ENCODE measurements around the gene TIAM1.

The TIAM1 gene, protein sequence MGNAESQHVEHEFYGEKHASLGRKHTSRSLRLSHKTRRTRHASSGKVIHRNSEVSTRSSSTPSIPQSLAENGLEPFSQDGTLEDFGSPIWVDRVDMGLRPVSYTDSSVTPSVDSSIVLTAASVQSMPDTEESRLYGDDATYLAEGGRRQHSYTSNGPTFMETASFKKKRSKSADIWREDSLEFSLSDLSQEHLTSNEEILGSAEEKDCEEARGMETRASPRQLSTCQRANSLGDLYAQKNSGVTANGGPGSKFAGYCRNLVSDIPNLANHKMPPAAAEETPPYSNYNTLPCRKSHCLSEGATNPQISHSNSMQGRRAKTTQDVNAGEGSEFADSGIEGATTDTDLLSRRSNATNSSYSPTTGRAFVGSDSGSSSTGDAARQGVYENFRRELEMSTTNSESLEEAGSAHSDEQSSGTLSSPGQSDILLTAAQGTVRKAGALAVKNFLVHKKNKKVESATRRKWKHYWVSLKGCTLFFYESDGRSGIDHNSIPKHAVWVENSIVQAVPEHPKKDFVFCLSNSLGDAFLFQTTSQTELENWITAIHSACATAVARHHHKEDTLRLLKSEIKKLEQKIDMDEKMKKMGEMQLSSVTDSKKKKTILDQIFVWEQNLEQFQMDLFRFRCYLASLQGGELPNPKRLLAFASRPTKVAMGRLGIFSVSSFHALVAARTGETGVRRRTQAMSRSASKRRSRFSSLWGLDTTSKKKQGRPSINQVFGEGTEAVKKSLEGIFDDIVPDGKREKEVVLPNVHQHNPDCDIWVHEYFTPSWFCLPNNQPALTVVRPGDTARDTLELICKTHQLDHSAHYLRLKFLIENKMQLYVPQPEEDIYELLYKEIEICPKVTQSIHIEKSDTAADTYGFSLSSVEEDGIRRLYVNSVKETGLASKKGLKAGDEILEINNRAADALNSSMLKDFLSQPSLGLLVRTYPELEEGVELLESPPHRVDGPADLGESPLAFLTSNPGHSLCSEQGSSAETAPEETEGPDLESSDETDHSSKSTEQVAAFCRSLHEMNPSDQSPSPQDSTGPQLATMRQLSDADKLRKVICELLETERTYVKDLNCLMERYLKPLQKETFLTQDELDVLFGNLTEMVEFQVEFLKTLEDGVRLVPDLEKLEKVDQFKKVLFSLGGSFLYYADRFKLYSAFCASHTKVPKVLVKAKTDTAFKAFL (N-terminal part only)
- total RNA-seq = 123 to 132 reads per million in 2 donors

DNA sequence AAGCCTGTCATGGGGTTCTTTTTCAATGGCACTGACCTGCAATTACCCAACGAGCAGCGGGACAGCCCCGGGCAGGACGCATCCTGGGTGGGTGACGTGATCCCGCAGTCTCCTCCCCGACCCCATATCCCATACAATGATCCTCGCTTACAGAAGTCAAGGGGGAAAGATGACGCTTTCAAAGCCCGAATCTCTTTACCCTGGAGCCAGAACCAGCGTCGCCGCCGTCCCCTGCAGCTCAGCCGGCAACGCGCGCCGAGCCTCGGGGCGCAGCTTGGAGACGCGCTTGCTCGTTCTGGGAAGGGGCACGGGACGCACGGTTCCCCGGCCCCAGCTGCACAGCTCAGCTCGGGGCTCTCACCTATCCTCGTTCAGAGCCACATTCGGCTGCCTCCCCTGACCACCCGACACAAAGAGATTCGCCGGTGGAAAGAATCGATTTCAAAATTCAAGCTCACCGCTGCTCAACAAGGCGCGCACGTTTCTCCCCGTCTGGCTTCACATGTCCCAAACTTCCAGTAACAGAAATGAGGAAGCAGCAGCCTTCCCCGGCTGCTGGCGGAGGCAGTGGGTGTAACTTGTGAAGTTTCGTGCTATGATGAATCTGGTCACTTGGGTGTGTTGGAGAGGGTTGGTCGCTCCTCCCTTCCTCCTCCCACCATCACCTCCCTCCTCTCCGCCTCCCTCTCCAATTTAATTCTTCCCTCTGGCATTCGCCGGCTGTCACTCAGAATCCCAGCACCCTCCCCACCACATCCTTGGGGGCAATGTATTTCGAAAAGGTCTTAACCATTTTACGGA, at the start of gene TIAM1:
Gene TIAM1 (minus strand): TSS at position 582 of the 801 bp plus-strand sequence. CDS start 77,289 bp downstream, outside the sequence.
- DNase-seq = no peak

DNA sequence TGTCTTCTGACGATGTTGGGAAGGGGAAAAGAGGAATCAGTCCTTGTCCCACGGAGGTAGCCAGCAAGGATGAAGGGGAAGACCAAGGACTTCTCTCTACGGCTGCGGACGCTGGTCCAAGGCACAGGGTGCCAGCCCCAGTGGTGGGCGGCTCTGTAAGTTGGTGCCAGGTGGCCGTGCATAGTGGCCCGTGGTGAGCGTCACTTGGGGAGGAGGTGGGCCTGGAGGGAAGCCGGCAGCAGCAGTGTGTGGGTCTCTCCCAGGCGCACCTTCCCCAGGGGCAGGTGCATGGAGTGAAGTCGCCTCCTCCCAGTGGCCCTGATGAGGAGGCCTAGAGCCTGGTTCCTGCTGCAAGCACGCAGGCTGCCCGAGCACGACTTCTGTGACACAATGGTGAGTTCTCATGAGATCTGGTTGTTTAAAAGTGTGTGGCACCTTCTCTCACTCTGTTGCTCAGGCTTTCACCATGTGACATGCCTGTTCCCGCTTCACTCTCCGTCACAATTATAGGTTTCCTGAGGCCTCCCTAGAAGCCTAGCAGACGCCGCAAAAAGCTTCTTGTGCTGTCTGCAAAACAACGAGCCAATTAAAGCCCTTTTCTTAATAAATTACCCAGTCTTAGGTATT, 43.6 kb upstream of the TIAM1 start:
- no peak for DNase-seq

DNA sequence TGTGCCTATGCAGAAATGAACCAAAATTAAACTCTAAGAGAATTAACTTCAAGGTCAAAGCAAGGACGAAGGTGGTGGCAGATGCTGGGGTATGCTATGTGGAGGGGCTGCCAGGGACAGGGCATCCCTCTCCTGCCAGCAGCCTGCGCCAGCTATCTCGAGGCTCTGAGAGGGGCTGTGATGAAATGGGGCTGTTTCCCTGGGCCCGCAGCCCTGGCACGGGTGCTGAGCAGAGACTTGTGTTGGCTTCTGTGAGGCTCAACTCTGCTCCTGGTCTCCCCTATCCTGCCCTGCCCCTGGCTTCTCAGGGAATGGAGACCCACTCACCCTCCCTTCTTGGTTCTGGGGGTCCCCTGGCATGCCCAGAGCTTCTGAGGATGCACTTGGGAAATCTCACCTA, 41.9 kb upstream of the TIAM1 start:
- no peak for DNase-seq

DNA sequence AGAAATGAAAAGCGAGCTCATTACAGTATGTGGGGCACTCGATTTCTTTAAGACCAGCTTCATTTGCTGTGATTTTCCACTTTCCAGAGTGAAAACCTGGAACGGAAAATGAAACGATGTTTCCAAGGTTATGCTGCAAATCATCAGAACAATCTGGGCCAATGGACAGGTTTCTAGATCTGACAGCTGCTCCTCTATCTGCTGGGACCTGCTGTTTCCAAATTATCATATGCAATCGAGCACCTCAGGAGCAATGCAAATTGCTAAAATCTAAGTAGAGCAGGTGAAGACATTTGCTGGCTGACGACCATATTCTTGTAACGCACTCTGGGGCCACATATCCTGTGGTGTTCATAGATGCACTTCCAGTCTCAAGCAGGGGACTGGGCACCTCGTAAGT, 39.7 kb upstream of the TIAM1 start:
- DNase-seq = no peak

DNA sequence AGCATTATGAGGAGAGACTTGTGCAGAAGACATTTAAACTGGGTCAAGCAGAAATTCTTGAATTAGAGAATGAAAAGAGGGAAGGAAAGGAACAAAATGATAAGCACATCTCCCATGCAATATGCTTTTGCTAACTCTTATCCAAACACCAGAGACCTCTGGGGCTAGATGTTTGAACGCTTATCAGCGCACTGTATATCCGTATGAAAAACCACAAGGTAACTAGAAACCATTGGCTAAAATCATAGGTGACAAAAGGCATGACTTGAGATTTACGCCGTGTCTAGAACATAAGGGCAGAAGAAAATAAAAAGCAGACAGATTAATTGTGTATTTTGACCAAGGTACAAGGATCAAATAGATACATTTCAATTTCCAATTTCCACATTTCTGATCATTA, 38.0 kb upstream of the TIAM1 start:
- no peak for DNase-seq

DNA sequence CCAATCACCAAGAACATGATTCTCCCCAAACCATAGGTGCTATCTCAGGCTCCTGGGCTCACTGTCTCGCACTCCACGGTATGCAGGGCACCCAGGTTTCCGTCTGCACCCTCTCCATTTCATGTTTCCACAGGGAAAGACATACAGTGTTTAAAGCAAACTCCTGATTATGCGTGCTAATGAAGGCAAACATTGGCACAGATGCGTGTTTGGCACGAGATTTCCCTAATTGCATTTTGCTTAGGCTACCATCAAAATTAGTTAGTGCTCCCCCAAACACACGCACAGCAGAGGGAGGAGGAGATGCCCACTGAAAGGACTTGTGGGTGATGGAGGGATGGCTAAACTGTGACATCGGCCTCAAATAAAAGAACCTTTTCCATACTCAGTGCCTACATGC, 32.2 kb upstream of the TIAM1 start:
- no peak for DNase-seq

DNA sequence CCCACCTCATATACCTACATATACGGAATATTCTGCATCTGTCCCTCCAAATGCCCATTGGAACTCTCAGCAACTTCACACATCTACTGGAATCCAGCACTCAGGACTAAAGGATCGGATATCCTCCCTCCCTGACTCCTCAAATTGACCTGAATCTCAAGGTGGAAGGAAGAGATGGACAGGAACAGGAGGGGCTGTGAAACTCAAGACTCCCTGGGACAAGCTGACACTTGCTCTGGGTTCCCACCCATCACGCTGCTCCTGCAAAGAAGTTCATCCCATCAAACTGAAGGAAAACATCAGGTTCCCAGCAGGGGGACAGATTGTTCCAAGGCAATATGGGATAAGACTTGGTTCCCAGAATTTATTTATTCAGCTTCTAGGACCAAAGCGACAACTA, 30.3 kb upstream of the TIAM1 start:
- no peak for DNase-seq

DNA sequence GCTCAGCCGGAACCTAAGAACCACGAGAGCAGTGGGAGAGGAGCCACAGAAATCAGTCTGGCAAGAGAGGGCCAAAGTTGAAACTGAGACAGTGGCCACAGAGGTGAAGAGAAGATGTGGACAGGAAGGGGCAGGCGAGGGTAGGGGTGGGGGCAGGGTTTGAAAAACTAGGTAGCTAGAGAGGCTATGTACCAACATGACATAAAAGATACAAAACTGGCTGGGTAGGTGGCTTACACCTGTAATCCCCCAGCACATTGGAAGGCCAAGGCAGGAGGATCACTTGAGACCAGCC, 28.4 kb upstream of the TIAM1 start:
- no peak for DNase-seq

DNA sequence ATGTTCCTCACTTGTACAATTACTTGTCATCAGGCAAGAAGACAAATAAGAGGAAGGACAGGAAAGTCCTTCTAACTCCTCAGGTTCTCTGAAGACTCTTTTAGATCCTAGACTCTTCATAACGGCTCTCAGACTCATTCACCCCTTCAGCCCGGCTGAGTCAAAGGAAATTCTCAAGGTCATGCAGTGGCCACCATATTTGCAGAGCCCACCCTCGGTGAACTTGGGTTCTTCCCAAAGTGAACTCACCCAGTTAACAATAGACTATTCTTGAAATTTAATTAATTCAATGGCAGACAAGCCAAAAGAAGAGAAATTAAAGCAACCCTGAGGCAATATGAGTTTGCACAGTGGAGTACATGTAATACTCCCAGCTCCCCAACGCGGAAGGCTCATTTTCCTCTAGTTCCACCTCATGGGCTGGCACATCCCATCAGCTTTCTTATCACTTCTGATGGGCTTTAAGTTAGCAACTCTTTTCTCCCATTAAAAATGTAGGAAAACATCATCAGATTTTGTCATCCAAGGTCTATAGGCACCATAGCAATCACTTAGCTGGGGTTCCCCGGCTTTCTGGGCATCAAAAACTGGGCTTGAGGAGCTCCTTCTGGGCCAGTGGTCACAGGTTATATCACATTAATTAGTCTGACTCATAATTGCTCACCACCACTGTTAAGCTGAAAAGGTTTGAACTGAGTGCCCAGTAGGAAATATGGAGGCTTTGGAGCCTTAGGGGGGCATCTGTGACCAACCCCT, 27.8 kb upstream of the TIAM1 start:
- no peak for DNase-seq

DNA sequence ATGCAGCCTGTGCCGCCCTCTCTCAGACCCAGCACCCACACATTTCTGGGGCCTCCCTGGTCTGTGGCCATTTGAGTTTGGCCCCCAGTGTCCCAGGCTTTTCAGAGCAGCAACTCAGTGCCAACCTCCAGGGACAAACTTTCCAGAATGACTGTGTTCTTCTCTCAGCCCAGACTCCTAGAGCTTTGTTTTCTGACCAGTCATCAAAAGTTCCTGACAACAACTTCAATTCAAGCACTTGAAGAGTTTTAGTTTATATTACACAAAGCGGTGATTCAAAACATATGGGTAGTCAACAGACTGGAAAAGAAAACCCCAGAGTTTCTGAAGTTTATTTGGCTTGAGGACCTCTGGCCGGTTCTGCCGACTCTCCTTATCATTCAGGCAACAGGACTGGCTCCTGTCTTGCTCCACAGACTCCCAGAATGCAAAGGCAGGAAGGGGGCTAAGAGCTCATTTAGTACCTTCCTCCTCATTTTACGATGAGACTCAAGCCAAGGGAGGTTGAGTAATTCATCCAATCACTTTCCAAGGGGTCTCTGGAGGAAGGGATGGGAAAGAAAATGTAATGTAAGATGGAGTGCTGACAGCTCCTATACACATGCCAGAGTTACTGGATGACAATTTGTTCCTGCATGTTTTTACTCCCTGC, 27.0 kb upstream of the TIAM1 start:
- no peak for DNase-seq

DNA sequence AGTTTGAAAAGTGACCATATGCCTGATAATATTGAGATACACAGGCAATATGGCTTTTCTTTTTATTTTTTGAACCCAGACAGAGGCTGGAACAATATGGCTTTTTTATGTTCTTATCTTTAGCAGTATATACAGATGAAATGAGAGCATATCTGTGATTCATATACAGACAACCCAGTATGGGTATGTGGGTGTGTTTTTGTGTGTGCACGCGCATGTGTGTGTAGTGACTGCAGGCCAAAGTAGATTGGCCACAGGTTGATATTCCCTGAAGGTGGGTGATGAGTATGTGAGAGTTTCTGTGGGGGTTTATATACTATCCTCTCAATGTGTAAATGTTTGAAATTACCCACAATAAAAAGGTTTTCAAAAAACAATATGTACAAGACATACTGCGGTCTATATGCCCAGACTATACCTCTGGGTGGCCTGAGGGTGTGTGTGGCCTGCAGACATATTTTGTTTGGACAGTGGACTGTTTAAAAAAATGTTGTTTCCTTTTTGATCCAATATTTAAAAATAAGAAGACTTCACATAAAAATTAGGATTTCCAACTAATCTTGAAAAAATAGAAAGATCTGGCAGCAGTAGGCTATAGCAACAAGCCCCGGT, 26.3 kb upstream of the TIAM1 start:
- DNase-seq = no peak

DNA sequence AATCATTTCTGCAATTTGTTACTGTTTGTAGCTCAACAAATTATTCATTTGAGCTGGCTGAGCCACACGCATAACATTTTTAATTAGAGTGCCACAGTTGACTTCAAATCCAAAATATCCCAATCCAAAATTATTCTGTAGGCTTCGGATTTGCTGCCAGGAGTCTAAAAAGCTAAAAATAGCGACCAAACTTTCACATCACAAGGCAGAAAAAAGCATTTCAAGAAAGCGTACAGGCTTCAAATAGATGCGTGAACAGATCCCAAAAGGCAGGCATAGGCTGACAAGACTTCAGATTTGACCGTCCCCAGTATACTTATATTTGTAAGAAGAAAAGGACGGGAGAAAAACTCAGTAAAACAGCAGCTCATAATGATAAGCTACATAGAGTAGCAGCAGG, 24.3 kb upstream of the TIAM1 start:
- DNase-seq = no peak

DNA sequence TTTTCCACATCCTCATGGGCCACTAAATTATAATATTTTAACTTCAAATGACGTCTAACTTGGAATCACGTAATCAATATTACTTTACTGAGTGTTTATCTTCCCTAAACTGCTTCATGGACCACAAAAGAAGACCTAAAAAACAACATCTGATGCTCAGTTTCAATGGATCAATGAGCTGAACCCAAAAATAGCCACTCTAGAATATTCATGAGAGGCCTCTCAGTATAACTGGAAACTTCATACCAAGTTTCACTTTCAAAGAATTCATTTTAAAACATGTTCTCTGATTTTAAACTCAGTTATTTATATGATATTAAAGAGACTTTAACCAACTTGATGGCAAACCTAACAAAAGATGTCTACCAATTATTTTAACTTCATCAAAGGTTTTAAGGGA, 23.7 kb upstream of the TIAM1 start:
- no peak for DNase-seq

DNA sequence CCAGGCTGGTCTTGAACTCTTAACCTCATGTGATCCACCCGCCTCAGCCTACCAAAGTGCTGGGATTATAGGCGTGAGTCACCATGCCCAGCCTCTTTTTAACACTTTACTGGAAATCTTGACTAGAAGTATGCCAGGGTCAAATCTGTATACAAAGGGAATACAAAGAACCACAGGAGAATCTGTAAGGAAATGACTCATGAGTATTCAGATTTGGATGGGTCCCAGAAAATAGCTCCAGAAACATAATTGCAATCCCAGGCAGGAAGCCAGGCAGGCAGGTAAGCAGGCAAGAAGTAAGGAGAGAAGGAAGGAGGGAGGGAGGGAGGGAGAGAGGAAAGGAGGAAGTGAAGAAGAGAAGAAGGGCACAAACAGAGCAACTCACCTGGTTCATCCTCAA, 22.8 kb upstream of the TIAM1 start:
- DNase-seq = no peak

DNA sequence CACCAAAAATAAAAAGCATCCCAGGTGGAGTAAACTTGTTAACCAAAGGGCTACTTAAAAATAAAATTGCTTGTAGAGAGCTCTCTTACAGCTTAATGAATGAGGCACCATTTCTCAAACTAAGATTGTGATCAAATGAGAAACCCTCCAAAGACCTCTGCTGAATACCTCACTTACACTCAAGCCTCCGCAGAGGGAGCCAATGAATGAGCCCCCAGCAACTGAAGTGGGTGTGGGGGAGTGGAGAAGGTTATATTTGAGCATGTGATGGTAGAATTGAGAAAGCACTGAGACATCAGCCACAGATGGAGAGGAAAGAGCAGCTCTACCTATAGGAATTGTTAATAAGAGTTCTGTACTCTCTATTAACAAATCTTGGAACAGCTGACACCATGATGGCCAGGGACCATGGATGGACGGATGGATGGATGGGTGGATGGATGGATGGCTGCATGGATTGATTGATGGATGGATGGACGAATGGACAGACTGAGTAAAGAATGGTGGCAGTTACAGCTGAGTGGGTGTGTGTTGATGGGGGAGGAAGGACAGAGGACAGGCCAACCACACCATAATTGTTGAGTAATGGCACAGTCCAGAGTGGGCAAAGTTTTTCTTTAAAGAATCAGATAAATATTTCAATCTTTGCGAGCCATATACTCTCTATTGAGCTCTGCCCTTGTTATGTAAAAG, 20.3 kb upstream of the TIAM1 start:
- no peak for DNase-seq

DNA sequence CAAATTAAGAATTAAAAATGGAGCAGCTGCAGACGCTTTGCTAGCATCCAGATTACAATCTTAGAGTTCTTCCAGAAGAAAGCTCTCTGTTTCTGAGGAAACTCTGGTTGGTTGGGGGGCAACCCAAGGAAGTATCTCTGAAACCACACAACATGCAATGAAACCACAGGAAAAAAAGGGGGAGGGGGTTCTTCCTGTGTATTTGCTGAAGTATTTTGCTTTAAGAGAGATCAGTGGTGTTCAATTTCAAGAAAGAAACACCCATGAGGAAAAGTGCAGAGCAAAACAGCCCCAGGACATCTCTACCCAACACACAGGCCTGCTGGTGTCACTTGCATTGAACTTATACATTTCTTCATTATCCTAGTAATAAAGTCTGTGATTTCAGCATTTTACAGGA, 19.7 kb upstream of the TIAM1 start:
- DNase-seq = no peak

DNA sequence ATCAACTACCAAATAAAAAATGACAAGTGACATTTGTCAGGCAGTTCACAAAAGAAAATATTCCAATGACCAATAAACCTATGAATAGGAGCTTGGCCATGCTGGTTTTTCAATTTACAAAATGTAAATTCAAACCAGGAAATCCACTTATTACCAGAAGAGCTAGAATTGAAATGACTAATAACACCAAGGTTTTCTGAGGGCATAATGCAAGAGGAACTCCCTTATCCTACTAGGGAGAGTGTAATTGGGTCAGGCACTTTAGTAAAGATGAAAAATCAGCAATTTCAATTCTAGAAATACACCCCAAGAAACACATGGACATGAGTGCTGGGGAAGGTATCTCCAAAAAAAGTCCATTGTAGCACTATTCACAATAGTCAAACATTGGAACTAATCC, 16.7 kb upstream of the TIAM1 start:
- DNase-seq = no peak

DNA sequence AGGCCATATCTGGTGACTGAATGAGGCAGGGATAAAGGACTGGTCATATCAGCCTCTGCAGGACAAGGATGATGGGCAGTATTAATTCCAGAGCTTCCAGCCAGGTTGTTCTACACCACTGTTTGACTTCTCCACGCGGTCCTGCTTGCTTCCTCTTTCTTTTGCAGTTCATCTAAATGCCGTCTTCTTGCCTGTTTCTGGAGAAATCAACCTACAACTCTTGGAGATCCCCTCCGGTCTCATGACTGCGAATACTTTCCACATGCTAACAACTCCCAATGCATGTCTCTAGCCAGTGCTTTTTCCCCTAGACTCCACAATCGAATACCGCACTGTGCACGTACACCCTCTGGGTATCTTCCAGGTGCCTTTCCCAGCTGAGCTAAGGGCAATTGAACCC, 14.1 kb upstream of the TIAM1 start:
- DNase-seq = no peak

DNA sequence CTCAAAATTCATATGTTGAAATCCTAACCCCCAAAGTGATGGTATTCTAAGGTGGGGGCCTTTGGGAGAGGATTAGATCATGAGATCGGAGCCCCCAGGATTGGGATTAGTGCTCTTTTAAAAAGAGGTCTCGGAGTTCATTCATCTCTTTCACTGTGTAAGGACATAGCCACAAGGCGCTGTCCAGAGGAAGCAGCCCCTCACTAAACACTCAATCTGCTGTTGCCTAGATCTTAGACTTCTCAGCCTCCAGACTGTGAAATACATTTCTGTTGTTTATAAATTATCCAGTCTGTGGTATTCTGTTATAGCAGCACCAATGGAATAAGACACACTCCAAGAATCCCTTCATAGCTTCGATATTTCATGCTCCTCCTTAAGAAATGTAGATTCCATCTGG, 12.4 kb upstream of the TIAM1 start:
- no peak for DNase-seq
